Measurements from ENCODE around the gene TEP1. TPM values are rescaled to one million over a fixed set of nuclear protein-coding genes. Genes with fewer than 3 reads are reported as not detected.

TEP1 gene
- total RNA-seq, 1 experiment from 2014 or later = 17.1 TPM

DNA sequence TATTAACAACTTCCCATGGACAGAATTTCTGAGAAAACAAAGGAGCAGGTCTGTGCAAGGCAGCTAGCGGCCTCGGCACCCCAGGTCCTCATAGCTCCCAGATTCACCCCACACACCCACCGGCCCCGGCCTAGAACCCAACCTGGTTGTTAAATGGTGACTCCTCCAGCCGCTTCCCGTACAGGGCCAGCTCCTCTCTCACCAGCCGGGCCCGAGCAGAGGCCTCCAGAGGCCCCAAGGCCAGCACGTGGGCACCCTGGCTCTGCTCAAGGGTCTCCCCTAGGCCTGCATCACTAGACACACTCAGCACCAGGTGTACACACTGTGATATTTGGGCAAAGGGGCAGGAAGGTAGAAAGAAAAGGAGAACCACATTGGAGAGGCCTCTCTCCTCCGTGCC lies 30.3 kb downstream of the TEP1 start:
- H3K27me3 ChIP-seq (ENCODE audit: control insufficient read depth, insufficient read depth, low read length) = no peaks in the 10 kb centered on the region
- no peak overlapping the region for H3K27ac ChIP-seq (ENCODE audit: low read length)
- peaks cover 4% of the 10 kb centered on the region for H3K36me3 ChIP-seq (ENCODE audit: control insufficient read depth, insufficient read depth, low read length)
- ChIA-PET POLR2A (no interaction called here), CTCF (no interaction called here)
- no peaks in the 10 kb centered on the region for H3K4me1 ChIP-seq (ENCODE audit: control insufficient read depth, insufficient read depth, low read length)
- BruUV-seq (replicated peaks) = no TSS peak
- in situ Hi-C loops (cut with HindIII; ENCODE audit: low pct_unique_long_range_greater_than_20kb, low sequenced_read_pairs) (no loop called here), intact Hi-C loops (cut with micrococcal nuclease; ENCODE audit: unreplicated experiment) (no loop called here)
- DNase-seq (ENCODE audit: low read depth, low spot score) (no peak), ATAC-seq (no peak)
- TF ChIP-seq, protein P1, sequence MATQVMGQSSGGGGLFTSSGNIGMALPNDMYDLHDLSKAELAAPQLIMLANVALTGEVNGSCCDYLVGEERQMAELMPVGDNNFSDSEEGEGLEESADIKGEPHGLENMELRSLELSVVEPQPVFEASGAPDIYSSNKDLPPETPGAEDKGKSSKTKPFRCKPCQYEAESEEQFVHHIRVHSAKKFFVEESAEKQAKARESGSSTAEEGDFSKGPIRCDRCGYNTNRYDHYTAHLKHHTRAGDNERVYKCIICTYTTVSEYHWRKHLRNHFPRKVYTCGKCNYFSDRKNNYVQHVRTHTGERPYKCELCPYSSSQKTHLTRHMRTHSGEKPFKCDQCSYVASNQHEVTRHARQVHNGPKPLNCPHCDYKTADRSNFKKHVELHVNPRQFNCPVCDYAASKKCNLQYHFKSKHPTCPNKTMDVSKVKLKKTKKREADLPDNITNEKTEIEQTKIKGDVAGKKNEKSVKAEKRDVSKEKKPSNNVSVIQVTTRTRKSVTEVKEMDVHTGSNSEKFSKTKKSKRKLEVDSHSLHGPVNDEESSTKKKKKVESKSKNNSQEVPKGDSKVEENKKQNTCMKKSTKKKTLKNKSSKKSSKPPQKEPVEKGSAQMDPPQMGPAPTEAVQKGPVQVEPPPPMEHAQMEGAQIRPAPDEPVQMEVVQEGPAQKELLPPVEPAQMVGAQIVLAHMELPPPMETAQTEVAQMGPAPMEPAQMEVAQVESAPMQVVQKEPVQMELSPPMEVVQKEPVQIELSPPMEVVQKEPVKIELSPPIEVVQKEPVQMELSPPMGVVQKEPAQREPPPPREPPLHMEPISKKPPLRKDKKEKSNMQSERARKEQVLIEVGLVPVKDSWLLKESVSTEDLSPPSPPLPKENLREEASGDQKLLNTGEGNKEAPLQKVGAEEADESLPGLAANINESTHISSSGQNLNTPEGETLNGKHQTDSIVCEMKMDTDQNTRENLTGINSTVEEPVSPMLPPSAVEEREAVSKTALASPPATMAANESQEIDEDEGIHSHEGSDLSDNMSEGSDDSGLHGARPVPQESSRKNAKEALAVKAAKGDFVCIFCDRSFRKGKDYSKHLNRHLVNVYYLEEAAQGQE (IDR thresholded peaks at IDR 0.05; ENCODE audit: insufficient read depth in 1 of 2, low read depth in 2 of 2, low read length in 1 of 2) = no peak
- TF ChIP-seq CTCF (IDR thresholded peaks at IDR 0.05) (no peak), SIN3A (IDR thresholded peaks at IDR 0.05; ENCODE audit: borderline replicate concordance, insufficient read depth, low read depth, low read length) (no peak), TCF7L2 (IDR thresholded peaks at IDR 0.05; ENCODE audit: low read depth, low read length) (no peak), POLR2AphosphoS5 (IDR thresholded peaks at IDR 0.05; ENCODE audit: low read depth, low read length) (no peak)
- H3K9me3 ChIP-seq (ENCODE audit: control insufficient read depth, insufficient read depth, low read depth, low read length) = no peaks in the 10 kb centered on the region
- no peak overlapping the region for H3K4me3 ChIP-seq (ENCODE audit: low read depth in 2 of 2, low read length in 2 of 2)

DNA sequence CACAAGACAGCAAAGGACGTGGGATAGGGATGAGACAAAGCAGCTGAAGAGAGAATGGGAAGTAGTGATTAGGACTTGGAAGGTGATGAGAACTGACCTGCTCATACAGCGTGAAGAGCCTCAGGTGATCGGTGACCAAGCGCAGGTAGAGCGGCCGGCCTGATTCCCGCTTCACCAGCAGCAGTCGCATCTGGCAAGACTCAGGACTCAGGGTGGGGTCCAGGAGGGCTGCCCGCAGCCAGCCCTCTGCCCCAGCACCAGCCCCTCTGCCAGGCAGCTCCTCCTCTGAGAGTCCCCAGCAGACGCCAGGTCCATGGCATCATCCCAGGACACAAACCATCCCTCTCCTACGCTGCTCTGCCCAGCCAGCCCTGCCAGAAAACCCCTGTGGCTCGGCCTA lies 30.8 kb downstream of the TEP1 start:
- DNase-seq (ENCODE audit: low read depth, low spot score) = no peak
- in situ Hi-C loops (cut with HindIII; ENCODE audit: low pct_unique_long_range_greater_than_20kb, low sequenced_read_pairs) (no loop called here), intact Hi-C loops (cut with micrococcal nuclease; ENCODE audit: unreplicated experiment) (no loop called here)
- Histone ChIP-seq H3K4me1 (ENCODE audit: control insufficient read depth, insufficient read depth, low read length) (no peaks in the 10 kb centered on the region), H3K4me3 (ENCODE audit: low read depth in 2 of 2, low read length in 2 of 2) (no peak overlapping the region), H3K9me3 (ENCODE audit: control insufficient read depth, insufficient read depth, low read depth, low read length) (no peaks in the 10 kb centered on the region), H3K27ac (ENCODE audit: low read length) (no peak overlapping the region), H3K27me3 (ENCODE audit: control insufficient read depth, insufficient read depth, low read length) (no peaks in the 10 kb centered on the region), H3K36me3 (ENCODE audit: control insufficient read depth, insufficient read depth, low read length) (peaks cover 4% of the 10 kb centered on the region)
- TF ChIP-seq, protein P1 (IDR thresholded peaks at IDR 0.05; ENCODE audit: insufficient read depth in 1 of 2, low read depth in 2 of 2, low read length in 1 of 2) = no peak
- TF ChIP-seq SIN3A (IDR thresholded peaks at IDR 0.05; ENCODE audit: borderline replicate concordance, insufficient read depth, low read depth, low read length) (no peak), CTCF (IDR thresholded peaks at IDR 0.05) (no peak), POLR2AphosphoS5 (IDR thresholded peaks at IDR 0.05; ENCODE audit: low read depth, low read length) (no peak)
- no peak for ATAC-seq
- BruUV-seq (replicated peaks) = no TSS peak
- CTCF ChIA-PET = no interaction called here
- POLR2A ChIA-PET = no interaction called here
